Right lobe of liver (tissue), 4 donors: Measurements from ENCODE around the gene FAM217A.
"Not testable (repeated sequence)": the region's sequence is repeated elsewhere in the genome, so short reads cannot be mapped to it uniquely, and the experiment has no call there.

ENCODE experiments used
- CTCF ChIP-seq, 4 donors: fragments of 200-600 bp in 3 of 4; fragments of 450-650 bp in 1 of 4; IDR thresholded peaks; one replicate each; pipeline versions ENCODE4 v1.5.1 to v1.8.0; 2016 to 2022; ENCODE audit warnings: antibody characterized with exemption in 4 of 4, mild to moderate bottlenecking in 2 of 4
- POLR2A ChIP-seq: fragments of 450-650 bp; IDR thresholded peaks from one replicate; pipeline ENCODE4 v1.6.1; 2017; ENCODE audit warnings: antibody characterized with exemption, mild to moderate bottlenecking
- donor health status: DM: no; HTN: no; CAD: no.
- donor health status: DM: no; HTN: no; CAD: no.
- donor health status: DM: no; HTN: yes; CAD: no.

GRCh38 chr6:4109363-4109815 lies 30.5 kb upstream of the FAM217A start:
- TF ChIP-seq CTCF (IDR thresholded peaks at IDR 0.05); POLR2A: not testable (repeated sequence)
